AG10803 (cell line): ENCODE results near the gene KRT77.

ENCODE experiments used
- DNase-seq: peaks from one replicate; pipeline ENCODE4 v3.0.0; 2010; ENCODE audit warnings: low read depth
- H3K4me3 ChIP-seq: 2 replicates; pipeline ENCODE4 v1.5.1; 2011; ENCODE audit warnings: mild to moderate bottlenecking, low read length, control low read depth
- CTCF ChIP-seq: conservative IDR thresholded peaks from 2 replicates; pipeline ENCODE4 v1.5.1; 2011; ENCODE audit warnings: mild to moderate bottlenecking, low read length, control low read depth, inconsistent platforms

The KRT77 gene

DNA sequence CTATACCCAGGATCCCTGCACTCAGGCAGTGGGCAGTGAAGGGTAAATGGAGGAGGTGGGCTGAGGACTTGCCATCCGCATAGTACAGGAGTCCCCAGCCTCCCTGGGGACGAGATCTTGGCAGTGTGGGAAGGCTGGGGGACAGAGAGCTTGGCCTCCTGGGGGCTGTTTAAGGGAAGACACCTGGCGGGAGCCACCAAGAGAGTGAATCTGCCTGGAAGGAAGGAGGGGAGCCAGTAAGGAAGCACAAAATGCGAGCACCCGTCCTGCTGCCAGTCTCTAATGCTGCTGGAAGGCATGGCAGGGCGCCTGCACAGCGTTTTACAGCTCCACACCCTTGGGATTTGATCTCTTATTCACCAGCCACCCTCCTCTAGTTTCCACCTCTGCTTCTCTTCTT lies 43.9 kb downstream of the KRT77 start:
- no peak for TF ChIP-seq CTCF
- DNase-seq: no peak
- no peak overlapping the region for H3K4me3 ChIP-seq

DNA sequence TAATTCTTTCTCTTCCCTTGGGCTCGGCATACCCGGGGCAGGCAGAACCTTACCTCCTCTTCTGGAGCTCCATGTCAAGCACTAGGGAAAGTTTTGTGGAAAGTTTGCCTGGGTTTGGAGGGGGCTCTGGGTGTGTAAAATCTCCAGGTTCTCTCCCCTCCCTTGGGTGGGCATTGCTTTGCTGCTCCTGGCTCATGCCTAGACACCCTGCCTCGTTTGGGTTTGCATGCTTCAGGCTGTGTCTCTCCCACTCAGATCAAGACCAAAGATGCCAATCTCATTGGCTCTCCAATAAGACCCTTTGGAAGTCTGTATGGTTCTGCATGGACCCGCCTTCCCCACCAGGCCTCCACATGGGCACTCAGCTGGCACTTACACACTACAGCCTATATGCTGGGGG lies 45.1 kb downstream of the KRT77 start:
- no peak for DNase-seq
- no peak overlapping the region for H3K4me3 ChIP-seq
- no peak for TF ChIP-seq CTCF

- H3K4me3 ChIP-seq: no peak overlapping the region
- DNase-seq: no peak
- no peak for TF ChIP-seq CTCF
Observed at GRCh38 chr12:52657250-52657902, 45.9 kb downstream of the KRT77 start.

GRCh38 chr12:52656616-52657015 lies 46.7 kb downstream of the KRT77 start:
- no peak overlapping the region for H3K4me3 ChIP-seq
- no peak for DNase-seq
- no peak for TF ChIP-seq CTCF

DNA sequence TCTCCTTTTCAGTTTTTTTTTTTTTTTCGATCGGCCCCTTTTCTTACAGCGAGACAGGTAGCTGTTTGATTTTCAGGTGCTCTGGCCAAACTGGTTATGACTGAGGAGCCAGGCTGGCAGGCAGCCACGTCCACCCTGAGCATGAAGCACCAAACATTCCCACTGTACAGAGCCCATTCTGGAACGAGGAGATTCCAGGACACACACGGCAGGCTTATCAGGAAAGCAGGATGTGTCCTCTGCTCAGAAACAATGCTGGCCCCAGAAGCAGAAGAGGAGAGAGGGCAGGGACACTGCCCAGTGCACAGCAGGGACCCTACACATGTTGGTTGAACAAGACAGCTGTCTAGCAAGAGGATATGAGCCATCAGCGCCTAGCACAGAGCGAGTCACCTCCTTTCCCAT lies 47.6 kb downstream of the KRT77 start:
- no peak overlapping the region for H3K4me3 ChIP-seq
- no peak for DNase-seq
- TF ChIP-seq CTCF: no peak

DNA sequence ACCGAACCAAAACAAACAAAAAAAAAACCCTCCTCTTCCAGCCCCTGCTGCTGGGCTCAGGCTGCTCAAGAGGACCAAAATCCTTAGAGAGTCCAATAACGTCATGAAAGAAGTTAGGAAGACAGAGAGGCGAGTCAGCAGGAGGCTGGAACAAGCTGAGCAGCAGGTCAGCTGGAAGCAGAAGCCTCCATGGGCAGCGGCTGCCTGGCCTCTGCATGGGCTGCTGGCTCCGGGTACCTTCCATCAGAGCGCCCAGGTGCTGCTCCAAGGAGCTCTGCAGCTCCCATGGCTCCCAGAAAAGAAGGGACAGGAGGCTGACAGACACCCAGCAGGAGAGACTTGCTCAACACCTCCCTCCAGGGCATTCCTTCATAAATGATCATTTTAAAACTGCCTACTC lies 48.1 kb downstream of the KRT77 start:
- TF ChIP-seq CTCF: no peak

DNA sequence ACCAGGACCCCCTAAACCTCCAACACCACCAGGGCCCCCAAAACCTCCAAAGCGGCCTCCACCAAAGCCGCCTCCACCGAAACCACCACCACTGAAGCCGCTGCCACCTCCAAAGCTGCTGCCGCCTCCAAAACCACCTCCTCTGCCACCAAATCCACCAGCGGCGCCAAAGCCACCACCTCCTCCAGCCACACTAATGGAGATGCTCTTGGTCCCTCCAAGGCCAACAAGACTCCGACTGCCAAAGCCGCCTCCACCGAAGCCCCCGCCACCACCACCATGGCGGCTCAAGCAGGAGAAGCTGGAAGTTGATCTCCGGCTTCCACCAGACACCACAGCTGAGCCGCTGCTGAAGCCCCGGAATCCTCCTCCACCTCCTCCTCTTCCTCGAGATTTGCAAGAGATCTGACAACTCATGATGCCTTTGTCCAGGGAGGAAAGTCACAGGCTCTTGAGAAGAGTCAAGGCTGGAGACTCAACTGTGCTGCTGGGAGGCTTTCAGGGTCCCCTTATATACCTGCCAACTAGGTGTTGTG lies 51.5 kb downstream of the KRT77 start, which contains the start of gene KRT2:
TSS of gene KRT2 (minus strand) at position 486 of the 536 bp plus-strand sequence. CDS start at position 417, 69 bp downstream.
- TF ChIP-seq CTCF: no peak
- no peak for DNase-seq
- no peak within 1 kb of the TSS for H3K4me3 ChIP-seq

More for the DNA sequence above, 48.1 kb downstream of the KRT77 start:
- DNase-seq: no peak
- H3K4me3 ChIP-seq: no peak overlapping the region
